Measurements from ENCODE around the gene GRB7.

DNA sequence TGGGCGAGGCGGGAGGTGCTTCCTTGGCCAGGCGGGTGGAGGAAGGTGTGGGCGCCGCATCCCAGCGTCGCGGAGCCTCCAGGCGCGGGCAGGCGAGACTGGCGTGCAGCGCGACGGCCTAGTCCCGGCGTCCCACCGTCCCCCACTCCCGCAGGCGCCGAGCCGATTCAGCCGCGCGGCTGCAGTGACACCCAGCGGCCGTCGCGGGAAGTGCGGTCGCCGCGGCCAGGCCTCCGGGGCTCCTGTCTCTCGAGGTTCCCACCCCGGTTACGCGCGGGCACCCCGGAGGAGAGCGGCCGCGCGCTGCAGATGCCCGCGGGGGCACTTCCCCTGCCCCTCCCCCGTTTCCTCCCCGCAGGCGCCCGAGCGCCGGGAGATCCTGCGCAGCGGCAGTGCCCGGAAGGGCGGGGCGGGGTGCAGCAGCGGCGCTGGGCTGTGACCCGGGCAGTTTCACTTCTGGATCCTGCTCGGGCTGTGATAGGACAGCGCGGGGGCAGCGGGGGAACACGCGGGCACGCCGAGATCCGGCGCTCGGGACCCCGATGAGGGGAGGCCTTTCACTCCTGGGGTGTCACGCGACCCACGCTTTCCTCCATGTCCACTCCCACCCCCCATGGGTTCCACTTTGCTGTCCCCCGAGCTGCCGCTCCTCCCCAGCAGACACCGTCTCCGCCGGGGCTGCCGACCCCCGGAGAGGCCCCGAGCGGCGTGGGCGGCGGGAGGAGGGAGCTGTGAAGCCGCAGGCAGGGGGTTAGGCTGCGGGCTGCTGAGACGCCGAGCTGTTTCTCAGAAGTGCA, 16.6 kb downstream of the GRB7 start:
- TF ChIP-seq, protein P1, sequence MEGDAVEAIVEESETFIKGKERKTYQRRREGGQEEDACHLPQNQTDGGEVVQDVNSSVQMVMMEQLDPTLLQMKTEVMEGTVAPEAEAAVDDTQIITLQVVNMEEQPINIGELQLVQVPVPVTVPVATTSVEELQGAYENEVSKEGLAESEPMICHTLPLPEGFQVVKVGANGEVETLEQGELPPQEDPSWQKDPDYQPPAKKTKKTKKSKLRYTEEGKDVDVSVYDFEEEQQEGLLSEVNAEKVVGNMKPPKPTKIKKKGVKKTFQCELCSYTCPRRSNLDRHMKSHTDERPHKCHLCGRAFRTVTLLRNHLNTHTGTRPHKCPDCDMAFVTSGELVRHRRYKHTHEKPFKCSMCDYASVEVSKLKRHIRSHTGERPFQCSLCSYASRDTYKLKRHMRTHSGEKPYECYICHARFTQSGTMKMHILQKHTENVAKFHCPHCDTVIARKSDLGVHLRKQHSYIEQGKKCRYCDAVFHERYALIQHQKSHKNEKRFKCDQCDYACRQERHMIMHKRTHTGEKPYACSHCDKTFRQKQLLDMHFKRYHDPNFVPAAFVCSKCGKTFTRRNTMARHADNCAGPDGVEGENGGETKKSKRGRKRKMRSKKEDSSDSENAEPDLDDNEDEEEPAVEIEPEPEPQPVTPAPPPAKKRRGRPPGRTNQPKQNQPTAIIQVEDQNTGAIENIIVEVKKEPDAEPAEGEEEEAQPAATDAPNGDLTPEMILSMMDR (IDR thresholded peaks at IDR 0.05) = peak; percentile 63 to 99 (median 94)
- peak; percentile 36 to 70 for TF ChIP-seq POLR2A (IDR thresholded peaks at IDR 0.05)
